Breast epithelium (tissue), 3 donors: ENCODE results near the gene INTS14.

Experiments used
- POLR2A ChIP-seq: fragments of 450-650 bp; IDR thresholded peaks from one replicate; pipeline ENCODE4 v1.6.1; 2016; ENCODE audit warnings: antibody characterized with exemption, mild to moderate bottlenecking, moderate library complexity
- TF ChIP-seq, protein P1 (sequence below), 3 donors: fragments of 450-650 bp; IDR thresholded peaks; one replicate each; pipeline ENCODE4 v1.5.1; 2016 to 2017; ENCODE audit warnings: antibody characterized with exemption in 3 of 3, mild to moderate bottlenecking in 3 of 3, moderate library complexity in 3 of 3

DNA sequence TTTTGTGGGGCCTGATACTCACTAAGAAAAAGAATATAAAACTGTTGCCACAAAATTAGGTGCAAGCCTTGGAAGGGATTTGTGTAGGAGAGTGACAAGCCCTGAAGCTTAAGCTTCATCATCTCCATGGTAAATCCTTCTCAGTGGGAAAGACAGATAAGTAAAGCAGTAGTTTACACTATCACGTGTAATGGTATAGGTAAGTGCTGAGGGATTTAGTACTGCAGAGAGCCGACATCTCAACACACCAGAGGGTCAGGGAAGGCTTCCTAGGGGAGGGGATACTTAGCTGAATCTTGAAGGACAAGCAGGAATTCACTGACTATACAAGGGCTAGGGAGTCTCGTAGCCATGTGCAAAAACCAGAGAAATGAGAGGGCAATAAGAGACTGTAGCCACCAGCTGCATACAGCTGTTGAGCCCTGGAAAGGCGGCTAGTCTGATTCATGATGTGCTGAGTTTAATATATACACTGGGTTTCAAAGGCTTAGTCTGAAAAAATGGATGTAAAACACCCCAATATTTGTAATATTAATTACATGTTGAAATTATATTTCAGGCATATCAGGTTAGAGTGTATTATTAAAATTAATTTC lies 21.9 kb upstream of the INTS14 start:
- TF ChIP-seq, protein P1, sequence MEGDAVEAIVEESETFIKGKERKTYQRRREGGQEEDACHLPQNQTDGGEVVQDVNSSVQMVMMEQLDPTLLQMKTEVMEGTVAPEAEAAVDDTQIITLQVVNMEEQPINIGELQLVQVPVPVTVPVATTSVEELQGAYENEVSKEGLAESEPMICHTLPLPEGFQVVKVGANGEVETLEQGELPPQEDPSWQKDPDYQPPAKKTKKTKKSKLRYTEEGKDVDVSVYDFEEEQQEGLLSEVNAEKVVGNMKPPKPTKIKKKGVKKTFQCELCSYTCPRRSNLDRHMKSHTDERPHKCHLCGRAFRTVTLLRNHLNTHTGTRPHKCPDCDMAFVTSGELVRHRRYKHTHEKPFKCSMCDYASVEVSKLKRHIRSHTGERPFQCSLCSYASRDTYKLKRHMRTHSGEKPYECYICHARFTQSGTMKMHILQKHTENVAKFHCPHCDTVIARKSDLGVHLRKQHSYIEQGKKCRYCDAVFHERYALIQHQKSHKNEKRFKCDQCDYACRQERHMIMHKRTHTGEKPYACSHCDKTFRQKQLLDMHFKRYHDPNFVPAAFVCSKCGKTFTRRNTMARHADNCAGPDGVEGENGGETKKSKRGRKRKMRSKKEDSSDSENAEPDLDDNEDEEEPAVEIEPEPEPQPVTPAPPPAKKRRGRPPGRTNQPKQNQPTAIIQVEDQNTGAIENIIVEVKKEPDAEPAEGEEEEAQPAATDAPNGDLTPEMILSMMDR (IDR thresholded peaks at IDR 0.05): no peak
- TF ChIP-seq POLR2A: no peak
